ENCODE measurements around the gene GPSM1.

The GPSM1 gene

DNA sequence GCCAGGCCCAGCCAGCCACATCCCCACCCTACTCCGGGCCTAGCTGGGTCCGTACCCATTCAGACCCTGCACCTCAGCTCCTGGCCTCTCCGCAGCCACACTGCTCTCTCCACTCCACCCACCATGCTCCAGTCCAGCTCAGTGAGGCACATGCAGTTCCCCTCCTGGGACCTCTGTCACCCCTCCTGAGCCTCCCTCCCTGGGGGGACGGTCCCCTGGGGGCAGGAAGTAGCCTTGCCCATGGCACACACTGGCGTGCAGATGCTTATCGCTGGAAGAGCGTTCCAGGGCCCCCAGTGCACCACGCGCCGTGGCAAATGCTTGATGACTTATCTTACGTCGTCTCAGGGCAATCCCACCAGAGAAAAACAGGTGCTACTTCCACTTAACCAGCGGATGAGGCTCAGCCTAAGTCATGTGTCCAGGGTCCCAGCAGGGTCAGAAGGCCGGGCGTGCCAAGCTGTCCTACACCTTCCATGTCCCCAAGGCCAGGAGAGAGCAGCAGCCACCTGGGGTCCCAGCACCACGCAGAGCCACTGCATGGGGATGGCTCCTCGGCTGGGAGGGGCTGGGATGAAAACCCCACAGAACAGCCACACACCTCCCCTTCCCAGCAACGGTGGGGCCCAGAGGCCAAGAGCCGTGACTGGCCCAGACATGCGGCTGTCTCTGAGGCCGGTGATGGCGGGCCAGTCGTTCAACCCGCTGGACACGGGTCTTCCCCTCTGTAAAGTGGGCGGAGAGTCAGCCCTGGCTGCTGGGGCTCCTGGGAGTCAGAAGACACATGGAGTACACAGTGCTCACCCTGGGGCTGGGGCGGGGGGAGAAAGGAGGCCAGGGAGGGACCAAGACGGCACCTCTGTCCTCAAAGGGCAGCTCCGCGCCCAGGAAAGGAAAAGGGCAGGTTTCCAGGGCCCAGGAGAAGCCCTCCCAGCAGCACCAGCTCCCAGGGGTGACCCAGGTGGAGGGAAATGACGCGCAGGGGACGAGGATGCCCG is 20.8 kb upstream of the GPSM1 start:
- no peak for DNase-seq

DNA sequence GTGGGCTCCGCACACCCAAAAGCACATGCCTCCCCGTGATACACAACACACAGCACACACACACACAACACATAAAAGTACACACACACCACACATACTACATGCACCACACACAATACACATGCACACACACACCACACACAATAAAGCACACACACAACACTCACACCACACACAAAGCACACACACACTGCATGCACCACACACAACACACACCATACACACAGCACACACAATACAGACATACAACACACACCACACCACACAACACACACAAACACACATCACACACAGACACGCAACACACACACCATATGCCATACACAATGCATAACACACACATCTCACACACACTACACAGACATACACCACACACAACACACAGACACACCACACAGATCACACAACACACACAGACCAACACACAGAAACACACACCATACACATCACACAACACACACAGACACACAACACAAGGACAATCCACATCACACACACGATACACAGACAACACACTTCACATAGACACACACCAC is 20.1 kb upstream of the GPSM1 start:
- DNase-seq: no peak

GRCh38 chr9:136308006-136308701 is 19.2 kb upstream of the GPSM1 start:
- no peak for DNase-seq

- DNase-seq: no peak
Measured at GRCh38 chr9:136308702-136309053, 18.7 kb upstream of the GPSM1 start.

DNA sequence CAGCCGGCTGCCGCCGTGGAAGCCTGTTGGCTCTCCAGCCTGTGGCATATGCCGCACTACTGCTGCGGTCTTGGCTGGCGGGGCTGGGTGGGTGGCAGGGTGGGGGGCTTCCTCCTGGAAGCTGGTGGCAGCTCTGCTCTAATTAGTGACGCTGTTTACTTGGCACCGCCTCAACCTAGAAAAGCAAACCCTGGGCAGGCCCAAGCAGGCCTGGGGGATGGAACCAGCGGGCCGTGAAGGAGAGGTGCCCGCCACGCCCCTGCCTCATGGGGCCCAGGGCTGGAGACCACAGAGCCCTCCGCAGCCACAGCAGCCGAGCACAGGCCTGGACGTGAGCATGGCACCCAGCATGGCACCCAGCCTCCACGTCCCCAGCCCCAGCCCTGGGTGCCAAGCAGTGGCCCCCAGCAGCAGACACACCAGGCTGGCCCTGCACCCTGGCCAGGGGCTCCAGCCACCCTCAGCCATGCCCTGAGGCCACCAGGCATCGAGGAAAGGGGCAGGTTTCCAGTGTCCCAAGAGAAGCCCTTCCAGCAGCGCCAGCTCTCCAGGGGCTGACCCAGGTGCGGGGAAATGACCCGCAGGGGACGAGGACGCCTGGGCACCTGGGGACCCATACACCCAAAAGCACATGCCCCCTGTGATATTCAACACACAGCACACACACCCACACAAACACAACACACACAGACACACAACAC is 18.1 kb upstream of the GPSM1 start:
- no peak for DNase-seq

DNA sequence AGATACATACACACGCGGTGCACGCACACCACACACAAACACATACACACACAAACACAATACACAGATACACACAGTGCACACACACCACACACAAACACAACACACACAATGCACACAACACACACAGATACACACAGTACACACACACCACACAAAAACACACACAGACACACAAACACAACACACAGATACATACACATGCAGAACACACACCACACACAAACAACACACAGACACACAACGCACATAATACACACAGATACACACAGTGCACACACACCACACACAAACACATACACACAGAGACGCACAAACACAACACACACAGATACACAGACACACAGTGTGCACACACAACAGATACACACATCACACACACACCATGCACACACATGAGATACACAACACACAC is 17.5 kb upstream of the GPSM1 start:
- DNase-seq: no peak

GRCh38 chr9:136310273-136311030 is 16.9 kb upstream of the GPSM1 start:
- DNase-seq: no peak

DNA sequence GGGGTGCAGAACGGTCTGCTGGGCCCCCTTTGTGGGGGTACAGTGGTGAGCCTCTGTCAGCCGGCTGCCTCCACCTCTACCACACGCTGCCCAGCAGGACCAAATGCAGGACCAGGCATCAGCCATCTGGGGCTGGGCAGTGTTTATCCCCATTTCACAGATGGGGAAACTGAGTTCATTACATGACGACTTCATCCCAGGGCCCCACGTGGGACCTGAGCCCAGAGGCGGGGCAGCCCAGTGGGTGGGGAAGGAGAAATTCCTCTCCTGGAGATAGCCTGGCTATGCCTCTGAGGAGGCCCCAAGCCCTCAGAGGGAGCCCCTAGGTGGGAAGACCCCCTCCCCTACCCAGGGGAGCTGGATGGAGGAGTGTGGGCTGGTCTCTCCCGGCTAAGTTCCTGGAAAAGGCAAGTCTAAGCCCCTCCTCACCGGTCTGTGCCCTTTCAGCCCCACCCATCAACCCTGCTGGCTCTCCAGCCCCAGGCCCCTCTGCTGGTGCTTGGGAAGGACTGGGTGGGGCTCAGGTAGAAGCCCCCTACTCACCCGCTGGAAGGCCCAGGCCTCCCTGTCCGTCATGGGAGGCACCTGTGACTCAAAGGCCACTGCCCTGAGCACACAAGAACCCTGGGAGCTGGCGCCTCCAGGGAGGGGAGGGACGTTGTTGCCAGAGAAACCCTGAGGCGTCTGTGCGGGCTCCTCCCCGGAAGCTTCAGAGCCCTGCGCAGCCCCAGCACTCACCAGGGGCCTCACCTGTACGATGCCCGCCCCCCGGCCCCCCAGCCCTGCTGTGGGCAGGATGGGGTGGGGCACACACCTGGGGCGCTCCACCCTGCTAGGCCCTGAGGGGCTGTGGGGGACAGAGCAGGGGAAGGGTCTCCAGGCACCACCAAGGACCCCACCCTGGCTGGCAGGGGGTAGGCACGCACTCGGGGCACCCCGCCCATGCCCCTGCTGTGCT is 16.0 kb upstream of the GPSM1 start:
- no peak for DNase-seq

GRCh38 chr9:136312009-136312375 is 15.3 kb upstream of the GPSM1 start:
- DNase-seq: no peak

DNA sequence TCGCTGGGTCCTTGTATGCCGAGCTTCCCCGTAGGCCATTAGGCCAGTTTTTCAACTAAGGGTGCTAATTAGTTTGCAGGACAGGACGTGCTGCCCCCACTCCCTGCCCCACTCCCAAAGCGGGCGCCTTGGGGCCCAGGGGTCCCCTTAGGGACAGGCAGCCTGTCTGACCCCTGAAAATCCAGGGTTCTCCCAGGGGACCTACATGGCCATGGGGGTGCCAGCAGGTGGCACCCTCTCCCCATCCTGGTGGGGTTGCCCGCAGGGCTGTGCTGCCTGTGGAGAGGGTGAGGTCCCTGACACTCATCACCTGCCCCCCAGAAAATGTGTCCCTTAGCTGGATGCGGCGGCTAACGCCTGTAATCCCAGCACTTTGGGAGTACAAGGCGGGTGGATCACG is 14.9 kb upstream of the GPSM1 start:
- DNase-seq: peak; percentile 36

- no peak for DNase-seq
Measured at GRCh38 chr9:136313111-136314055, 14.0 kb upstream of the GPSM1 start.

GRCh38 chr9:136314056-136314416 is 13.3 kb upstream of the GPSM1 start:
- DNase-seq: no peak

GRCh38 chr9:136314944-136315343 is 12.4 kb upstream of the GPSM1 start:
- DNase-seq: no peak

- no peak for DNase-seq
Measured at GRCh38 chr9:136316271-136316751, 11.0 kb upstream of the GPSM1 start.

- no peak for DNase-seq
Measured at GRCh38 chr9:136316896-136317676, 10.3 kb upstream of the GPSM1 start.

- DNase-seq: no peak
Measured at GRCh38 chr9:136317695-136318094, 9.6 kb upstream of the GPSM1 start.

- no peak for DNase-seq
Measured at GRCh38 chr9:136318111-136318775, 9.1 kb upstream of the GPSM1 start.

- DNase-seq: no peak
Measured at GRCh38 chr9:136318776-136319241, 8.5 kb upstream of the GPSM1 start.
